ENCODE results near the gene TOX2. TPM values are rescaled to one million over a fixed set of nuclear protein-coding genes. Genes with fewer than 3 reads are reported as not detected.

TOX2 gene
- total and polyA plus RNA-seq, 9 donors: 0.44 to 5.7 (median 2.2) TPM

DNA sequence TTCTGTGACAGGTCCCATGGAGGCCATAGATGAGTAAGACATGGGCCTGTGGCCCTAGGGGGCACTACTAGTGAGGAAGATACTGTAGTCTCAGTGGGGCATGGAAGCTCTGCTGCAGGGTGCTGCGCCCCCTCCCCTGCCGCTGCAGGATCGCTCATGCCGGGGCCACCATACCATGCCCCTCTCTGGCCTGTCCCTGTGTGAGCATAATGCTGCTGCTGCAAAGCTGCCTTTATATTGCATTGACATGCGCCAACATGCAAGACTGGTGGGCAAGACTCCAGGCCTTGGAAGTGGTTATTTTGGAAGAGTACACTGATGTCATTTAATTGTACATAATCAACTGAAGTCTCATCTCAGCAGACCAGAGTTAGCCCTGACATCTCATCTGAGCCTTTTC, 60.0 kb downstream of the TOX2 start:
- Histone ChIP-seq H3K36me3 (ENCODE audit: control insufficient read depth, insufficient read depth, low read length) (no peaks in the 10 kb centered on the region), H3K4me3 (ENCODE audit: low read length) (no peak overlapping the region), H3K27ac (ENCODE audit: low read length) (no peak overlapping the region), H3K4me1 (ENCODE audit: control insufficient read depth, insufficient read depth, low read length) (peaks cover under 1% of the 10 kb centered on the region), H3K9me3 (replicated peaks; ENCODE audit: control insufficient read depth, low read depth, low read length) (no peaks in the 10 kb centered on the region), H3K27me3 (ENCODE audit: control insufficient read depth, insufficient read depth, low read length) (no peaks in the 10 kb centered on the region)
- 100% methylated on average over 4 of the region's 5 CpGs for WGBS (ENCODE audit: insufficient coverage)
- DNase-seq: no peak

GRCh38 chr20:43975096-43975768, 60.6 kb downstream of the TOX2 start:
- no peak overlapping the region for H3K4me3 ChIP-seq (ENCODE audit: low read length)
- no peaks in the 10 kb centered on the region for H3K36me3 ChIP-seq (ENCODE audit: control insufficient read depth, insufficient read depth, low read length)
- no peaks in the 10 kb centered on the region for H3K9me3 ChIP-seq (replicated peaks; ENCODE audit: control insufficient read depth, low read depth, low read length)
- no peak for DNase-seq
- H3K4me1 ChIP-seq (ENCODE audit: control insufficient read depth, insufficient read depth, low read length): no peaks in the 10 kb centered on the region
- H3K27ac ChIP-seq (ENCODE audit: low read length): no peak overlapping the region
- no peaks in the 10 kb centered on the region for H3K27me3 ChIP-seq (ENCODE audit: control insufficient read depth, insufficient read depth, low read length)
- WGBS (ENCODE audit: insufficient coverage): 91% methylated on average over 2 of the region's 6 CpGs

- H3K4me3 ChIP-seq (ENCODE audit: low read length): no peak overlapping the region
- WGBS (ENCODE audit: insufficient coverage): no CpG with 5 or more reads among the region's 7 CpGs
- H3K27ac ChIP-seq (ENCODE audit: low read length): no peak overlapping the region
- no peaks in the 10 kb centered on the region for H3K9me3 ChIP-seq (replicated peaks; ENCODE audit: control insufficient read depth, low read depth, low read length)
- no peaks in the 10 kb centered on the region for H3K27me3 ChIP-seq (ENCODE audit: control insufficient read depth, insufficient read depth, low read length)
- H3K4me1 ChIP-seq (ENCODE audit: control insufficient read depth, insufficient read depth, low read length): no peaks in the 10 kb centered on the region
- no peak for DNase-seq
- H3K36me3 ChIP-seq (ENCODE audit: control insufficient read depth, insufficient read depth, low read length): no peaks in the 10 kb centered on the region
Measured at GRCh38 chr20:43976547-43976946, 61.9 kb downstream of the TOX2 start.

GRCh38 chr20:43977252-43977651, 62.6 kb downstream of the TOX2 start:
- Histone ChIP-seq H3K4me1 (ENCODE audit: control insufficient read depth, insufficient read depth, low read length) (no peaks in the 10 kb centered on the region), H3K36me3 (ENCODE audit: control insufficient read depth, insufficient read depth, low read length) (no peaks in the 10 kb centered on the region), H3K4me3 (ENCODE audit: low read length) (no peak overlapping the region), H3K27me3 (ENCODE audit: control insufficient read depth, insufficient read depth, low read length) (no peaks in the 10 kb centered on the region), H3K9me3 (replicated peaks; ENCODE audit: control insufficient read depth, low read depth, low read length) (no peaks in the 10 kb centered on the region), H3K27ac (ENCODE audit: low read length) (no peak overlapping the region)
- WGBS (ENCODE audit: insufficient coverage): 60% methylated on average over 4 of the region's 8 CpGs
- DNase-seq: no peak

- Histone ChIP-seq H3K27me3 (ENCODE audit: control insufficient read depth, insufficient read depth, low read length) (no peaks in the 10 kb centered on the region), H3K9me3 (replicated peaks; ENCODE audit: control insufficient read depth, low read depth, low read length) (no peaks in the 10 kb centered on the region), H3K4me1 (ENCODE audit: control insufficient read depth, insufficient read depth, low read length) (no peaks in the 10 kb centered on the region), H3K36me3 (ENCODE audit: control insufficient read depth, insufficient read depth, low read length) (no peaks in the 10 kb centered on the region), H3K4me3 (ENCODE audit: low read length) (no peak overlapping the region), H3K27ac (ENCODE audit: low read length) (no peak overlapping the region)
- WGBS (ENCODE audit: insufficient coverage): 50% methylated on average over 1 of the region's 3 CpGs
- DNase-seq: no peak
Measured at GRCh38 chr20:43977962-43978361, 63.3 kb downstream of the TOX2 start.

DNA sequence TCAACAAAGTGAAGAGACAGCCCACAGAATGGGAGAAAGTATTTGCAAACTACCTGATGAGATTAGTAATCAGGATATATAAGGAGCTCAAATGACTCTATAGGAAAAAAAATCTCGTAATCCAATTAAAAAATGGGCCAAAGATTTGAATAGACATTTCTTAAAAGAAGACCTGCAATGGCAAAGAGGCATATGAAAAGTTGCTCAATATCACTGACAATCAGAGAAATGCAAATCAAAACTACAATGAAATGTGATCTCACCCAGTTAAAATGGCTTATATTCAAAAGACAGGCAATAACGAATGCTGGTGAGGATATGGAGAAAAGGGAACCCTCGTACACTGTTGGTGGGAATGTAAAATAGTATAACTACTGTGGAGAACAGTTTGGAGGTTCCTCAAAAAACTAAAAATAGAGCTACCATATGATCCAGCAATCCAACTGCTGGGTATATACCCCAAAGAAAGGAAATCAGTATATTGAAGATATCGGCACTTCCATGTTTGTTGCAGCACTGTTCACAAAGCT, 65.0 kb downstream of the TOX2 start:
- Histone ChIP-seq H3K27ac (ENCODE audit: low read length) (no peak overlapping the region), H3K4me3 (ENCODE audit: low read length) (no peak overlapping the region), H3K36me3 (ENCODE audit: control insufficient read depth, insufficient read depth, low read length) (no peaks in the 10 kb centered on the region), H3K27me3 (ENCODE audit: control insufficient read depth, insufficient read depth, low read length) (no peaks in the 10 kb centered on the region), H3K9me3 (replicated peaks; ENCODE audit: control insufficient read depth, low read depth, low read length) (no peaks in the 10 kb centered on the region), H3K4me1 (ENCODE audit: control insufficient read depth, insufficient read depth, low read length) (no peaks in the 10 kb centered on the region)
- no CpG with 5 or more reads among the region's 4 CpGs for WGBS (ENCODE audit: insufficient coverage)
- DNase-seq: no peak

DNA sequence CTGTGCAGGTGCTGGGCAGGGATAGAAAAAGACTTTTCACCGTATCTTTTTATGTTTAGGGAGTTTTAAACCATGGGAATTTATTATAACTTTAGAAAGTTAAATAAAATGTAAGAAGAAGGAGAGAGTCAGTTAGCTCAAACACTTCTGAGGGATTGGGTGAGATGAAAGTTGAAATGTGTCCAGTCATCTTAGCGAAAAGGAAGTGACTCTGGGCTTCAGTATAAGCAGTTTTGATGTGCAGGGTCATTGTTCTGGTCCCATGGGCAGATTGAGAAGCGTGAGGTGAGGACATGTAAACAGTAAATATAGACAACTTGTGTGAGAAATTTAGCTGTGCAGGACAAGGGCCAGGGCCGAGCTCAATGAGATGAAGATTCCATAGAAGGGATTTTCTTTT, 66.9 kb downstream of the TOX2 start:
- Histone ChIP-seq H3K9me3 (replicated peaks; ENCODE audit: control insufficient read depth, low read depth, low read length) (no peaks in the 10 kb centered on the region), H3K4me3 (ENCODE audit: low read length) (no peak overlapping the region), H3K36me3 (ENCODE audit: control insufficient read depth, insufficient read depth, low read length) (no peaks in the 10 kb centered on the region), H3K4me1 (ENCODE audit: control insufficient read depth, insufficient read depth, low read length) (peaks cover 3% of the 10 kb centered on the region), H3K27ac (ENCODE audit: low read length) (no peak overlapping the region), H3K27me3 (ENCODE audit: control insufficient read depth, insufficient read depth, low read length) (no peaks in the 10 kb centered on the region)
- peak; percentile 36 for DNase-seq
- 46% methylated on average over 2 of the region's 4 CpGs for WGBS (ENCODE audit: insufficient coverage)

- Histone ChIP-seq H3K4me1 (ENCODE audit: control insufficient read depth, insufficient read depth, low read length) (peaks cover 3% of the 10 kb centered on the region), H3K36me3 (ENCODE audit: control insufficient read depth, insufficient read depth, low read length) (no peaks in the 10 kb centered on the region), H3K4me3 (ENCODE audit: low read length) (no peak overlapping the region), H3K27me3 (ENCODE audit: control insufficient read depth, insufficient read depth, low read length) (no peaks in the 10 kb centered on the region), H3K9me3 (replicated peaks; ENCODE audit: control insufficient read depth, low read depth, low read length) (no peaks in the 10 kb centered on the region), H3K27ac (ENCODE audit: low read length) (no peak overlapping the region)
- no peak for DNase-seq
- 100% methylated on average over 1 of the region's 2 CpGs for WGBS (ENCODE audit: insufficient coverage)
Measured at GRCh38 chr20:43982016-43982415, 67.4 kb downstream of the TOX2 start.

GRCh38 chr20:43982886-43983285, 68.2 kb downstream of the TOX2 start:
- DNase-seq: no peak
- Histone ChIP-seq H3K4me1 (ENCODE audit: control insufficient read depth, insufficient read depth, low read length) (peaks cover 3% of the 10 kb centered on the region), H3K9me3 (replicated peaks; ENCODE audit: control insufficient read depth, low read depth, low read length) (no peaks in the 10 kb centered on the region), H3K4me3 (ENCODE audit: low read length) (no peak overlapping the region), H3K36me3 (ENCODE audit: control insufficient read depth, insufficient read depth, low read length) (no peaks in the 10 kb centered on the region), H3K27me3 (ENCODE audit: control insufficient read depth, insufficient read depth, low read length) (no peaks in the 10 kb centered on the region), H3K27ac (ENCODE audit: low read length) (no peak overlapping the region)
- WGBS (ENCODE audit: insufficient coverage): 78% methylated on average over 5 of the region's 5 CpGs

GRCh38 chr20:43983359-43983758, 68.7 kb downstream of the TOX2 start:
- DNase-seq: no peak
- H3K9me3 ChIP-seq (replicated peaks; ENCODE audit: control insufficient read depth, low read depth, low read length): no peaks in the 10 kb centered on the region
- H3K4me3 ChIP-seq (ENCODE audit: low read length): no peak overlapping the region
- 93% methylated on average over 2 of the region's 5 CpGs for WGBS (ENCODE audit: insufficient coverage)
- H3K36me3 ChIP-seq (ENCODE audit: control insufficient read depth, insufficient read depth, low read length): no peaks in the 10 kb centered on the region
- H3K4me1 ChIP-seq (ENCODE audit: control insufficient read depth, insufficient read depth, low read length): peaks cover 3% of the 10 kb centered on the region
- no peaks in the 10 kb centered on the region for H3K27me3 ChIP-seq (ENCODE audit: control insufficient read depth, insufficient read depth, low read length)
- peak overlapping the region; percentile 42 for H3K27ac ChIP-seq (ENCODE audit: low read length)

All from muscle of leg (tissue), 11 donors.